ENCODE data around the gene PSME4. TPM values are rescaled to one million over a fixed set of nuclear protein-coding genes. Genes with fewer than 3 reads are reported as not detected.

PSME4 gene
- total and polyA plus RNA-seq, 2 donors (not counting 1 experiment from before 2014, with no cell fraction given) = 34.5 to 61.9 TPM

GRCh38 chr2:53903011-53903410, 67.8 kb downstream of the PSME4 start:
- no peak overlapping the region for H3K27ac ChIP-seq (ENCODE audit: low read length in 2 of 2)
- no peak overlapping the region for H3K4me3 ChIP-seq (ENCODE audit: control extremely low read depth in 1 of 5, extremely low read depth in 1 of 5, insufficient read depth in 1 of 5, low read depth in 2 of 5, low read length in 4 of 5)
- DNase-seq (no peak), ATAC-seq (ENCODE audit: low read depth) (no peak)
- H3K4me1 Mint-ChIP-seq = no peaks in the 10 kb centered on the region
- TF ChIP-seq CTCF (IDR thresholded peaks at IDR 0.05) (no peak), EZH2 (IDR thresholded peaks at IDR 0.05; ENCODE audit: borderline replicate concordance, insufficient read depth, low read depth, low read length, poor library complexity, severe bottlenecking) (no peak)
- H2AFZ ChIP-seq (ENCODE audit: insufficient read depth, low read depth, low read length, poor library complexity, severe bottlenecking) = no peak overlapping the region
- ChIA-PET CTCF (no interaction called here), POLR2A (no interaction called here)
- H3K9me3 ChIP-seq (ENCODE audit: control extremely low read depth in 1 of 3, control insufficient read depth in 2 of 3, insufficient read depth in 1 of 3, low read length in 2 of 3) = no peaks in the 10 kb centered on the region
- no peaks in the 10 kb centered on the region for H3K27me3 ChIP-seq (replicated peaks in 1 of 4; ENCODE audit: control extremely low read depth in 1 of 4, control insufficient read depth in 3 of 4, insufficient read depth in 4 of 4, low read length in 3 of 4)
- intact Hi-C loops (cut with micrococcal nuclease) = no loop called here
- H3K27me3 Mint-ChIP-seq = no peaks in the 10 kb centered on the region
- 69% methylated on average over 2 of the region's 4 CpGs for WGBS (ENCODE audit: insufficient coverage)
- no peak overlapping the region for H3K27ac Mint-ChIP-seq
- H3K9ac ChIP-seq (ENCODE audit: low read length) = no peak overlapping the region
- no peaks in the 10 kb centered on the region for H3K79me2 ChIP-seq (ENCODE audit: control insufficient read depth, insufficient read depth, low read length)
- no peak overlapping the region for H3K4me2 ChIP-seq (replicated peaks; ENCODE audit: low read depth, low read length, poor library complexity, severe bottlenecking)
- H3K4me3 Mint-ChIP-seq = no peak overlapping the region
- no peaks in the 10 kb centered on the region for H3K9me3 Mint-ChIP-seq (ENCODE audit: insufficient read depth)
- no peaks in the 10 kb centered on the region for H4K20me1 ChIP-seq (ENCODE audit: control insufficient read depth, insufficient read depth, low read length, poor library complexity, severe bottlenecking)
- H3K36me3 ChIP-seq (replicated peaks in 1 of 2; ENCODE audit: control extremely low read depth in 1 of 2, control insufficient read depth in 1 of 2, extremely low read depth in 1 of 2, insufficient read depth in 2 of 2, low read length in 1 of 2) = peaks cover 18 to 92% of the 10 kb centered on the region in 2 experiments
- H3K4me1 ChIP-seq (ENCODE audit: control insufficient read depth in 2 of 2, insufficient read depth in 2 of 2, low read length in 2 of 2) = no peaks in the 10 kb centered on the region

- CTCF ChIA-PET = no interaction called here
- no peak for DNase-seq
- Histone ChIP-seq H3K4me3 (ENCODE audit: control extremely low read depth in 1 of 5, extremely low read depth in 1 of 5, insufficient read depth in 1 of 5, low read depth in 2 of 5, low read length in 4 of 5) (no peak overlapping the region), H3K9me3 (ENCODE audit: control extremely low read depth in 1 of 3, control insufficient read depth in 2 of 3, insufficient read depth in 1 of 3, low read length in 2 of 3) (no peaks in the 10 kb centered on the region), H3K27me3 (replicated peaks in 1 of 4; ENCODE audit: control extremely low read depth in 1 of 4, control insufficient read depth in 3 of 4, insufficient read depth in 4 of 4, low read length in 3 of 4) (no peaks in the 10 kb centered on the region), H3K4me1 (ENCODE audit: control insufficient read depth in 2 of 2, insufficient read depth in 2 of 2, low read length in 2 of 2) (no peaks in the 10 kb centered on the region), H4K20me1 (ENCODE audit: control insufficient read depth, insufficient read depth, low read length, poor library complexity, severe bottlenecking) (no peaks in the 10 kb centered on the region), H2AFZ (ENCODE audit: insufficient read depth, low read depth, low read length, poor library complexity, severe bottlenecking) (no peak overlapping the region), H3K4me2 (replicated peaks; ENCODE audit: low read depth, low read length, poor library complexity, severe bottlenecking) (no peak overlapping the region), H3K79me2 (ENCODE audit: control insufficient read depth, insufficient read depth, low read length) (no peaks in the 10 kb centered on the region), H3K36me3 (replicated peaks in 1 of 2; ENCODE audit: control extremely low read depth in 1 of 2, control insufficient read depth in 1 of 2, extremely low read depth in 1 of 2, insufficient read depth in 2 of 2, low read length in 1 of 2) (peaks cover 3 to 90% of the 10 kb centered on the region in 2 experiments), H3K9ac (ENCODE audit: low read length) (no peak overlapping the region), H3K27ac (ENCODE audit: low read length in 2 of 2) (no peak overlapping the region)
- no peak overlapping the region for H3K4me3 Mint-ChIP-seq
- POLR2A ChIA-PET = no interaction called here
- H3K9me3 Mint-ChIP-seq (ENCODE audit: insufficient read depth) = no peaks in the 10 kb centered on the region
- no peak for TF ChIP-seq CTCF (IDR thresholded peaks at IDR 0.05)
- no peak for TF ChIP-seq EZH2 (IDR thresholded peaks at IDR 0.05; ENCODE audit: borderline replicate concordance, insufficient read depth, low read depth, low read length, poor library complexity, severe bottlenecking)
- no peak for ATAC-seq (ENCODE audit: low read depth)
- H3K4me1 Mint-ChIP-seq = no peaks in the 10 kb centered on the region
- intact Hi-C loops (cut with micrococcal nuclease) = no loop called here
- WGBS (ENCODE audit: insufficient coverage) = no CpG with 5 or more reads among the region's 3 CpGs
- H3K27ac Mint-ChIP-seq = no peak overlapping the region
- no peaks in the 10 kb centered on the region for H3K27me3 Mint-ChIP-seq
Measured at GRCh38 chr2:53901192-53901591, 69.6 kb downstream of the PSME4 start.
